VCaP (cell line): Measurements from ENCODE around the gene RET.

Source experiments
- H3K27ac ChIP-seq: fragments of 450-650 bp; 2 replicates; pipeline ENCODE4 v1.5.1; 2017
- TF ChIP-seq, protein P1 (sequence below): fragments of 450-650 bp; conservative IDR thresholded peaks from 2 replicates; pipeline ENCODE4 v1.5.1; 2017; ENCODE audit warnings: mild to moderate bottlenecking, moderate library complexity

The RET gene

DNA sequence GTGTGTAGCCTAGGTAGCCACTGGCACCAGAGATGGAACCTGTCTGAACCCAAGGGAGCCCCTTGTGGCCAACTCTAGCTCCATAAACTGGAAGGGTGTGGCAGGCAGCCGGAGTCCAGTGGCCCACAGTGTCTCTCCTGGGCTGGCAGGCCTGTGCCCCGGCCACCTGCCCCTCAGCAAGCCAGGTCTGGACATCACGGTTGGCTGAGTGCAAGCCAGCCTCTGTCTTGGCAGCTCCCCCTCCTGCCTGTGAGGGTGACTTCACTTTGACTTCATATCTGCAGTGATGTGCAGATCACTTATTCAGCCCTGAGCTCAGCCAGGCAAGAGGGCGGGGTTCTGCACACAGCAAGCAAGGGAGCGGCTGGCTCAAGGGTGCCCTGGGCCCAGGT is 1.3 kb upstream of the RET start:
- no peak overlapping the region for H3K27ac ChIP-seq
- TF ChIP-seq, protein P1, sequence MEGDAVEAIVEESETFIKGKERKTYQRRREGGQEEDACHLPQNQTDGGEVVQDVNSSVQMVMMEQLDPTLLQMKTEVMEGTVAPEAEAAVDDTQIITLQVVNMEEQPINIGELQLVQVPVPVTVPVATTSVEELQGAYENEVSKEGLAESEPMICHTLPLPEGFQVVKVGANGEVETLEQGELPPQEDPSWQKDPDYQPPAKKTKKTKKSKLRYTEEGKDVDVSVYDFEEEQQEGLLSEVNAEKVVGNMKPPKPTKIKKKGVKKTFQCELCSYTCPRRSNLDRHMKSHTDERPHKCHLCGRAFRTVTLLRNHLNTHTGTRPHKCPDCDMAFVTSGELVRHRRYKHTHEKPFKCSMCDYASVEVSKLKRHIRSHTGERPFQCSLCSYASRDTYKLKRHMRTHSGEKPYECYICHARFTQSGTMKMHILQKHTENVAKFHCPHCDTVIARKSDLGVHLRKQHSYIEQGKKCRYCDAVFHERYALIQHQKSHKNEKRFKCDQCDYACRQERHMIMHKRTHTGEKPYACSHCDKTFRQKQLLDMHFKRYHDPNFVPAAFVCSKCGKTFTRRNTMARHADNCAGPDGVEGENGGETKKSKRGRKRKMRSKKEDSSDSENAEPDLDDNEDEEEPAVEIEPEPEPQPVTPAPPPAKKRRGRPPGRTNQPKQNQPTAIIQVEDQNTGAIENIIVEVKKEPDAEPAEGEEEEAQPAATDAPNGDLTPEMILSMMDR, result peak; percentile 36; the same call in 1 of the 2 replicates

DNA sequence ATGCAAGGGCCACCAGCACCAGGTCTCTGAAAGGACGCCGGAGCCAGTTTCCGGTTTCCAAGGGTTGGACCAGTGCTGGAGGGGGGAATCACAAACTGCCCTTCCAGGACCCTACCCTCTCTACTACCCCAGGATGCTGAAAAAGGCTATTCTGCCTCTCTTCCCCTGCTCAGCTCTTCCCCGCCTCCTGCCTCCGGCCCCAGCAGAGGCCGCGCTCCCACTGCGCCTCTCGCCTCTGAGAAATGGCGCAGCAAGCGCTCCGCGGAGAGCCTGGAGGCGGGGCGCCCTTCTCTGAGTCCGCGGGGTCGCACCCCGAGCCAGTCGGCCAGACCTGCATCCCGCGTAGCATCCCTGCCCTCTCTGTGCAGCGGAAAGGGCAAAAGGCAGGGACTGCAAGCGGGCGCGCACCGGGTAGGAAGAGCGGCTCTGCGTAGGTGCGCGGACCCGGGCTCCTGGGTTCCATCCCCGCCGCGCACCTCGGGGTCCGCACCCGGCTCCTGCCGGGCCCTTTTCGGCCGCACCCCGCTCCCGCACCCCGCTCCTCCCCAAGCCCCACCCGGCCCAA is 476 bp upstream of the RET start:
- TF ChIP-seq, protein P1, result no peak
- H3K27ac ChIP-seq, result no peak overlapping the region

DNA sequence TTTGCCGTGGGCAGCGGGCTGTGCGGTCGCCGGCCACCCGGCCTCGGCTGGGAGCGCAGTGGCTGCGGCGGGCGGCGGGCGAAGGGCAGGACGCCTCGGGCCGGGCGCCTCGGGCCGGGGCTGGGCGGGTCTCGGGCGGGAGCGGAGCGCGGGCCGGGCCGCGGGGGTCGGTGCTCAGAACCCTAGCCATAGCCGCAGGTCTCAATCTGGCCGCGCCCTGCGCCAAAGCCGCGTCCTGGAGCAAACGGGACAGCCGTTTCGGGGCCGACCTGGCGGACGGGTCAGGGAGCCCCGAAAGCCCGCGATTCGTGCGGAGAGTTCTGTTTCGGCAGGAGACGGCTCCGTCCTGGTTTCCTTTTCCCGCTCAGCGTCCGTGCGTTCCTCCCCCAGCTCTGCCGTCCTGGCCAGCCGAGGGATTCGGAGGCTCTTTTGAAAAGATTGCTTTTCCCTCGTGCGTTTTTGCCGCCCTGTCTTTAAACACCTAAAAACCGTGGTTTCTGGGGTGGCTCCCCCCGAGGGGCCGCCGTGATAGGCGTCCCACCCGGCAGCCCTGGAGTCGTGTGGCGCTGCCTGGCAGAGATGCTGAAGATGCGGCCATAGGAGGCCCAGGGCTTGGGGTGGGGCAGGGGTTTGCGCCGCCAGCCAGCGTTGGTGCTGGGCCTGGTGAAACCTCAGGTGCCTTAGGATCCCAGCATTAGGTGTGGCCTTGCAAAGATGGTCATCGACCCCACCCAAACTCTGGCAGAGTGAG is 727 bp downstream of the RET start:
- no peak overlapping the region for H3K27ac ChIP-seq
- TF ChIP-seq, protein P1, result no peak

DNA sequence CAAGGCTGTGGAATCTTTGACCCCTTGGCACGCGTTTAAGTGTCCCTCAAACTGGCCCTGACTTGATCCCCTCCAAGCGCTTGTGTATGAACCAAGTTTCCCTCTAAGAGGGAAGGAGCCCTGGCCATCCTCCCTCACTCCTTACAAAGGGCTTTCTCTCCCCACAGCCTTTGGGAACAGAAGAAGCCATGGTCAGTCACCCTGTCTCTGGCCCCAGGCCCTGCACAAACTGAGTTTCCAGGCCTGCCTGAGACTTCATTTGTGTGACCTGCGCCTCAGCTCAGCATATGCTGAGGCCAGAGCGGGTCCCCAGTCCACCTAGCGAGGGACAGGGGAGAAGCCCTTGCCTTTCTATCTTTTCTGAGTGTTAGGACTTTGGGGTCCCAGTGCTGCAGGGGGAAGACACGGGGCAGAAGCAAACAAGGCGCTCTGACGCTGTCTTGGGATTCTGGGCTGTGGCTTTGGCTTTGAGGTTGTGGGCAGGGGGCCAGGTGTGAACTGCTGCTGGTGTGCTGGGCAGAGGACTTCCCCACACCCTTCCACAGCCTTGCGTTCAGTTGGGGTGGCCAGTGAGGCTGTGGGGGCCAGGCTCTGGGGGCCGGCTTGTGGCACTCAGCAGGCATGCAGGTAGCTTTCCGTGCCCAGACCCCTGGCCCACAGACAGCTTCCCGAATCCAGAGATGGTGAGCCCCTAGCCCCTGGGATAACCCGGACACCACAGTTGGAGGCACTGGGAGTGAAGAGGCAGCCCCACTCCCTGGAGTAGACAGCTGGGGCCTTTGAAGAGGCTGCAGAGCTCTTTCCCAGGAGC is 1.5 kb downstream of the RET start:
- no peak overlapping the region for H3K27ac ChIP-seq
- TF ChIP-seq, protein P1, result no peak

DNA sequence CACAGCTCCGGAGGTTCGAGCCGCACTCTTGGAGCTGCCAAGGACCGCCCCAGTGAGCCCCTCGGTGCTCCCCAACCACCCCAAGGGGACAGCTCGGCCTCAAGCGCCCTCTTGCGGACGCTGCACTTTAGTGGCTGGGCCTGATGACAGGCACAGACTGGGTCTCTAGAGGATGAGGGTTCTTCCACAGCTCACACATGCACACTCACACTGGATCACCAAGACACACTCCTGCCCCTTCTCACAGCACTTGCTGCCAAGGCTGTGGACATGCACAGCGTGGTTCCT is 2.1 kb downstream of the RET start:
- no peak overlapping the region for H3K27ac ChIP-seq
- TF ChIP-seq, protein P1, result no peak

DNA sequence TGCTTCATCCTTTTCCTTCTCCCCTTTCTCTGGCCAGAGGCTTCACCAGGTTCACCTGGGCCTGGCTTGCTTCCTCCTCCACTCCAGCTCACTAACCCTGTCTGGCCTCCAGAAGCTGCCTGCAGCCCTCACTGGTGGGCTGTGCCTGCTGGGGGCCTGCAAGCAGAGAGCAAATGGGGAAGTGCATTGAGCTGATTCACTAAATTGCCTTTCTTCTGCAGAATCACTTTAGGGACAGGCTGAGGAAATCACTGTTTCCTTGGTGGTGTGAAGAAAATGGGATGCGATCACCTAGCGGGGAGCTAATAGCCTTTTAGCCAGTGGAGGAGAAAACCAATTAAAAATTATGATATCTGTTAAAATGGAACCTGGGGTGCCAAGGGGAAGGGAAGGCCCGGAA is 3.0 kb downstream of the RET start:
- H3K27ac ChIP-seq, result no peak overlapping the region
- TF ChIP-seq, protein P1, result no peak

DNA sequence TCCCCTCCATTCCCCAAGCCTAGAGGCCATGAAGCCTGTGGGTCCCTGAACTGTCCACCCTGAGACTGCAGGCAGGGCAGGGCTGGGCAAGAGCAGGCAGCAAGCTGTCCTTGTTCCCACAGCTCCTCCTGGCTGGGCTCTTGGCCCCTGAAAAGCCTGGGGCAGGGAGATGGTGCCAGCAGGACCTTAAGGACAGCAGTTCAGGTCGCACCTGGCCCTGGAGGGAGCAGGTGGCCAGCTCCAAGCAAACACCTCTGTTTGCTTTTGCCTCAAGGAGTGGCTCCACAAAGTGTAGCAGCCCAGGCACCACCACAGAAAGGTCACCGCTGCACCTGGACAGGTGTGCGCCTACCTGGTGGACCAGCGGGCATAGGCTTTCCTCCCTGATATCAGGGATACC is 5.2 kb downstream of the RET start:
- H3K27ac ChIP-seq, result no peak overlapping the region
- TF ChIP-seq, protein P1, result no peak
